Adrenal gland (tissue), 12 donors: ENCODE results near the gene MLLT1. TPM values are rescaled to one million over a fixed set of nuclear protein-coding genes. Genes with fewer than 3 reads are reported as not detected.

Source experiments
- DNase-seq, 7 donors: peaks; one replicate each; pipeline ENCODE4 v3.0.0-alpha.2; 2019 to 2020
- H3K27ac ChIP-seq, 5 donors: fragments of 200-600 bp; sonication (generic) in 4 of 5; 1 replicate in 3 of 5; 2 replicates in 2 of 5; pipeline versions ENCODE4 v1.5.1 to v1.8.0; 2016 to 2020; ENCODE audit warnings: mild to moderate bottlenecking in 1 of 5
- H3K27me3 ChIP-seq: fragments of 200-600 bp; 2 replicates; pipeline ENCODE4 v1.8.0; 2021
- H3K36me3 ChIP-seq, 2 donors: fragments of 200-600 bp; replicated peaks in 1 of 2; 1 replicate in 1 of 2; 2 replicates in 1 of 2; pipeline versions ENCODE4 v1.5.1 to v1.8.0; 2018 to 2022
- H3K4me1 ChIP-seq, 2 donors: fragments of 200-600 bp; replicated peaks in 1 of 2; 1 replicate in 1 of 2; 2 replicates in 1 of 2; pipeline versions ENCODE4 v1.5.1 to v1.8.0; 2018 to 2021
- H3K4me3 ChIP-seq, 4 donors: fragments of 200-600 bp; sonication (generic) in 3 of 4; one replicate each; pipeline ENCODE4 v1.5.1; 2016 to 2018
- H3K9me3 ChIP-seq, 3 donors: fragments of 200-600 bp; sonication (generic) in 1 of 3; replicated peaks in 1 of 3; 1 replicate in 2 of 3; 2 replicates in 1 of 3; pipeline versions ENCODE4 v1.5.1 to v1.8.0; 2016 to 2021
- CTCF ChIP-seq, 6 experiments: fragments of 450-650 bp in 4 of 6; fragments of 200-600 bp in 2 of 6; sonication (generic) in 1 of 6; IDR thresholded peaks; 1 replicate in 5 of 6; 2 replicates in 1 of 6; pipeline versions ENCODE4 v1.5.1 to v1.8.0; 2016 to 2021; ENCODE audit warnings: antibody characterized with exemption in 6 of 6, mild to moderate bottlenecking in 2 of 6, moderate library complexity in 1 of 6
- POLR2A ChIP-seq, 2 donors: fragments of 450-650 bp; IDR thresholded peaks; one replicate each; pipeline ENCODE4 v1.6.1; 2017; ENCODE audit warnings: antibody characterized with exemption in 2 of 2, mild to moderate bottlenecking in 2 of 2, moderate library complexity in 1 of 2
- WGBS, 4 donors: extraction: QIAGEN DNeasy Blood & Tissue Kit in 2 of 4; methylation state at CpG; one replicate each; pipeline versions ENCODE4 v1.1.5 to v1.1.7; 2013 to 2017; 5-methylcytosine and 5-hydroxymethylcytosine counted together
- intact Hi-C, 2 donors: fragments of 100-400 bp; cut with DNase I; formaldehyde crosslinking; loops; one replicate each; pipeline versions ENCODE4 v1.14.1 to v1.15.0; 2022 to 2023
- polyA plus RNA-seq, 3 donors: library from polyadenylated mRNA; stranded (reverse); fragments of 200-250 nt in 2 of 3; fragments of 350-450 nt in 1 of 3; fragmentation: Illumina TruSeq in 1 of 3; extraction: RNeasy Lipid Tissue Mini Kit (QIAGEN cat#74804) in 1 of 3; gene quantifications; one replicate each; pipeline ENCODE4 v1.2.3, GENCODE V29; 2013 to 2014
- total RNA-seq, 9 donors: library from RNA; depleted of rRNA in 4 of 9; stranded (reverse); fragments of >200 nt in 4 of 9; fragments of 120-200 nt in 1 of 9; fragmentation: NEBNext Ultra II Directional in 1 of 9; extraction: Animal tissue kit (Norgen Biotek cat#: 25700) in 1 of 9; gene quantifications; one replicate each; pipeline versions ENCODE4 v1.1.0 to v1.2.4, GENCODE V29; 2013 to 2023
- donor health status: healthy with polysubstance abuse.
- donor health status: Bipolar disorder and iron deficiency.
- donor health status: DM: yes; HTN: yes; CAD: no.
- donor health status: DM: no; HTN: no; CAD: no.
- donor health status: DM: no; HTN: no; CAD: no.
- donor health status: DM: yes; HTN: yes; CAD: no.

MLLT1 gene
- total and polyA plus RNA-seq, 12 donors, result 9.3 to 66.3 (median 28.2) TPM

- Histone ChIP-seq H3K9me3 (no peaks in the 10 kb centered on the region), H3K27ac (peak overlapping the region in 2 of 5 donors; percentile 12 to 57), H3K4me1 (peaks cover 24 to 45% of the 10 kb centered on the region in 2 donors), H3K4me3 (no peak overlapping the region), H3K27me3 (no peaks in the 10 kb centered on the region), H3K36me3 (peaks cover 0 to 8% of the 10 kb centered on the region in 2 donors)
- TF ChIP-seq CTCF (IDR thresholded peaks at IDR 0.05) (no peak), POLR2A (IDR thresholded peaks at IDR 0.05) (no peak)
- 49 to 68% (median 59%) methylated on average over 9 to 21 of the region's 21 CpGs for WGBS, 4 donors
- intact Hi-C loops, result no loop called here
- peak in 2 of 7 donors; percentile 35 to 40 for DNase-seq
Measured at GRCh38 chr19:6233827-6234511, 45.8 kb downstream of the MLLT1 start.

DNA sequence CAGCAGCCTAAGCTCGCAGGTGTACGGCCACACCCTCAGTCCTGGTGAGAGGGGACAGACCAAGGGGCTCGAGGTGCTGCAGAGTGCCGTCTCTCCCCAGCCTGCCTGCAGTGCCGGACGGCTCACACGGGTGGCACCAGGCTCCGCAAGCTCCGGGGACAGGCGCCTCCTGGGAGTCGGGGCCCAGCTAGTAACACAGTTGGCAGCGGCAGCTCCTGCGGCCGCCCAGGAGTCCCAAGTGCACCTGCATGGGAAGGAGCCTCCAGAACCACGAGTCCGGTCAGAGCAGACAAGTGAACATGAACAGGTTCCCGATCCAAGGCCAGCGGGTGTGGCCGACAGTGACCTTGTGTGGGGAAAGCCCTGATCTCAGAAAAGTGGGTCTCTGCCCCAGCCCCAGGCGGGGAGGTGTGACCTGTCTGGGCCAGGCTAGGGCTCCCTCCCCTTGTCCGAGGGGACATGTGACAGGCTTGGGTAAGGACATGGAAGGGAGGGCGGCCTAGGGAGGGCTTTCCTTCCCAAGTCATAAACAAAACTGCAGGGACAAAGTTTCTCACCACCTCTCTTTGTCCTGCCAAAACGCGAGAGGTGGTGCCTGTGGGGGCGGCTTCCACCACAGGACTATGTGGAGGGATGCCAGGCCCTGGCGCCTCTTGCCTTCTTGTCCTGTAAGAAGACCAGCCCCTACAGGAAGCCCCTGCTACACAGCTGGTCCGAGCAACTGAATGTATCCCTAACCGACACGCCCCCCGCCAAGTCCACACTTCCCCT, 46.5 kb downstream of the MLLT1 start:
- DNase-seq, result peak; percentile 26 to 75 (median 64)
- Histone ChIP-seq H3K27ac (peak overlapping the region in 2 of 5 donors; percentile 9 to 57), H3K4me3 (no peak overlapping the region), H3K27me3 (no peaks in the 10 kb centered on the region), H3K4me1 (peaks cover 24 to 45% of the 10 kb centered on the region in 2 donors), H3K9me3 (no peaks in the 10 kb centered on the region), H3K36me3 (peaks cover 0 to 8% of the 10 kb centered on the region in 2 donors)
- 54 to 57% (median 55%) methylated on average over 13 to 30 of the region's 30 CpGs for WGBS, 4 donors
- TF ChIP-seq POLR2A (IDR thresholded peaks at IDR 0.05) (no peak), CTCF (IDR thresholded peaks at IDR 0.05) (no peak)
- intact Hi-C loops, result no loop called here

GRCh38 chr19:6232601-6233055, 47.1 kb downstream of the MLLT1 start:
- H3K4me1 ChIP-seq, result peaks cover 24 to 51% of the 10 kb centered on the region in 2 donors
- intact Hi-C loops, result no loop called here
- H3K4me3 ChIP-seq, result no peak overlapping the region
- no peaks in the 10 kb centered on the region for H3K27me3 ChIP-seq
- DNase-seq, result no peak
- TF ChIP-seq CTCF (IDR thresholded peaks at IDR 0.05), result no peak
- no peak for TF ChIP-seq POLR2A (IDR thresholded peaks at IDR 0.05)
- peak overlapping the region in 2 of 5 donors; percentile 9 to 57 for H3K27ac ChIP-seq
- H3K9me3 ChIP-seq, result no peaks in the 10 kb centered on the region
- WGBS, 4 donors, result 70 to 79% (median 71%) methylated on average over 11 of the region's 11 CpGs
- peaks cover 0 to 8% of the 10 kb centered on the region in 2 donors for H3K36me3 ChIP-seq

DNA sequence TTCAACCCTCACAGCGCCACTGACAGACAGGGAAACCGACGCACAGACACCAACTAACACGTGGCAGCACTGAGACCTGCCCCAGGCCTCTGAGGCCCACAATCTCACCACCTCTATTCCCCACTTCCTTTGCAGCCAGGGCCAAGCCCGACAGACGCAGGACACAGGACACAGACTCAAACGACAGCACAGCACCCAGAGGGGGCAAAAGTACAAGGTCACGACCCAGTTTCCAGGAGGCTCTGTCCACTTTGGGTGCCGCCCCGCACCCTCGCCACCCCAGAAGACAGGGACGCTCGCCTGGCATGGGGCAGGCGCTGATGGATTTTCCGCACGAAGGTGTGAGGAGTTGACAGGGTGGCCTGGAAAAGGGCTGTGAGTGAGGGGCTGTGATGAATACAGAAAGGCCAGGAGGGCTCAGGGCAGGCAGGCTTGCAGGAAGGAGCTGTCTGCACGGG, 48.8 kb downstream of the MLLT1 start:
- WGBS, 4 donors, result 80 to 85% (median 82%) methylated on average over 14 to 17 of the region's 17 CpGs
- peaks cover 0 to 17% of the 10 kb centered on the region in 2 donors for H3K36me3 ChIP-seq
- DNase-seq, result no peak
- H3K4me3 ChIP-seq, result no peak overlapping the region
- TF ChIP-seq POLR2A (IDR thresholded peaks at IDR 0.05) (no peak), CTCF (IDR thresholded peaks at IDR 0.05) (no peak)
- H3K27me3 ChIP-seq, result no peaks in the 10 kb centered on the region
- no peaks in the 10 kb centered on the region for H3K9me3 ChIP-seq
- H3K4me1 ChIP-seq, result peaks cover 17 to 47% of the 10 kb centered on the region in 2 donors
- no peak overlapping the region for H3K27ac ChIP-seq
- intact Hi-C loops, result no loop called here
